HG03521 (cell line): ENCODE data around the gene SPRED3.
A peak's percentile ranks its signal among the peaks of the same experiment; 100 is the strongest.

Source experiments
- ATAC-seq: cut with Tn5 transposase; IDR thresholded peaks from one replicate; pipeline ENCODE4 v1.9.1; 2021; ENCODE audit warnings: mild to moderate bottlenecking, moderate library complexity; ENCODE audit not compliant: unreplicated experiment

The SPRED3 gene

GRCh38 chr19:38370299-38370698 is 18.2 kb upstream of the SPRED3 start:
- no peak for ATAC-seq

- no peak for ATAC-seq
Observed at GRCh38 chr19:38371081-38371480, 17.4 kb upstream of the SPRED3 start.

DNA sequence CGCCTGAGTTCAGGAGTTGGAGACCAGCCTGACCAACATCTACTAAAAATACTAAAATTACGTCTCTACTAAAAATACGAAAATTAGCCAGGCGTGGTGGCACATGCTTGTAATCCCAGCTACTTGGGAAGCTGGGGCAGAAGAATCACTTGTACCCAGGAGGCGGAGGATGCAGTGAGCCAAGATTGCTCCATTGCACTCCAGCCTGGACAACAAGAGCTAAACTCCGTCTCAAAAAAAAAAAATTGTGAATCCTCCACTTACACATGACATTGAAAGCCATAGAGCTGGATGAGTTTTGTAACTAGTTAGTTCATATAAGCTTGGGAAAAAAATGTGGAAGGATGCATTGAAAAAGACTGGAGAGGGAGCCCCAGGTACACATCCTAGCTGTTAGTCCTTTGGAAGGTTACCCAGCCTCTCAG is 14.6 kb upstream of the SPRED3 start:
- ATAC-seq = no peak

- ATAC-seq = peak; percentile 96
Observed at GRCh38 chr19:38374332-38375097, 14.0 kb upstream of the SPRED3 start, which contains the start of gene PSMD8. Gene PSMD8, plus strand, starts transcription at chr19:38374571. Its CDS starts 31 bp downstream, at chr19:38374602.

GRCh38 chr19:38375098-38375493 is 13.4 kb upstream of the SPRED3 start:
- ATAC-seq = no peak

- no peak for ATAC-seq
Observed at GRCh38 chr19:38375748-38376147, 12.7 kb upstream of the SPRED3 start.

DNA sequence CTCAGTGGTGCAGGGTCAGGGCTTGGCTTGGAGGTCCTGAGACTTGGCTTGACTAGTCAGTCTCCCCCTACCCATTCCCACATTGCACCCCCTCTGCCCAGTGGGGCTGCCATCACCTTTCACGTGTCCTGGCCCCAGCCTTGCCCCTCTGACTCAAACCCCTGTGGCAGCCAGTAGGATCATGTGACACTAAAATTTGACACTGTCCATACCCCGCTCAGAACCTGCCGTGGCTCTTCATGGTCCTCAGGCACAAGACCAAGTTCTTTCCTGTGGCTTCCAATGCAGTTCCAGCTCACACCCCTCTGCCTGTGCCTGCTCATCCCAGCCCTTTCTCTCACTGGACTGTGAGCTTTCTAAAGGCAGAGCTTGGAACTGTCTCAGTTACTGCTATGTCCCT is 11.9 kb upstream of the SPRED3 start:
- ATAC-seq = no peak

DNA sequence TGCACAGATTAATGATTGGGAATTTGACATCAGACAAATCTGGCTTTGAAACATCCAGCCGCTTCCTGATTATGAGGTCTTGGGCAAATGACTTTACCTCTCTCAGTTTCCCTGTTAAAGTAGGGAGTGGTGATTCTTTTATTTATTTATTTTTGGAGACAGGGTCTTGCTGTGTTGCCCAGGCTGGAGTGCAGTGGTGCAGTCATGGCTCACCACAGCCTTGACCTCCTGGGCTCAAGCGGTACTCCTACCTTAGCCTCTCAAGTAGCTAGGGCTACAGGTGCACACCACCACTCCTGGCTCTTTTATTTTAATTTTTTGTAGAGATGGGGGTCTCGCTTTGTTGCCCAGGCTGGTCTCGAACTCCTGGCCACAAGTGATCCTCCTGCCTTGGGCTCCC is 11.4 kb upstream of the SPRED3 start:
- ATAC-seq = no peak

DNA sequence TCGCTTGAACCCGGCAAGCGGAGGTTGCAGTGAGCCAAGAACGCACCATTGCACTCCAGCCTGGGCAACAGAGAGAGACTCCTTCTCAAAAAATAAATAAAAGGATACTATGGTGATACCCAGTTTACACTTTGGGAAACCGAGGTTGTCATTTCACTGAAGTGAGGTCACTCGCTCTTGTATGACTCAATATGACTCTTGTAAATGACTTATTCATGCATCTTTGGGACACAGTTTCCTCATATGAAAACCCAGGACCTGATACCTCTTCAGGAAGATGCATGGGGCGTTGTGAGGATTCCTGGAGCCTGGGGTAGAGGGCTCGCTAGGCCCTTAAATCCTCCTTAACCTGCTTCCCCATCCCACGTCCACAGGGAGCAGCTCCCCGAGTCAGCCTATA is 9.6 kb upstream of the SPRED3 start:
- ATAC-seq = no peak

DNA sequence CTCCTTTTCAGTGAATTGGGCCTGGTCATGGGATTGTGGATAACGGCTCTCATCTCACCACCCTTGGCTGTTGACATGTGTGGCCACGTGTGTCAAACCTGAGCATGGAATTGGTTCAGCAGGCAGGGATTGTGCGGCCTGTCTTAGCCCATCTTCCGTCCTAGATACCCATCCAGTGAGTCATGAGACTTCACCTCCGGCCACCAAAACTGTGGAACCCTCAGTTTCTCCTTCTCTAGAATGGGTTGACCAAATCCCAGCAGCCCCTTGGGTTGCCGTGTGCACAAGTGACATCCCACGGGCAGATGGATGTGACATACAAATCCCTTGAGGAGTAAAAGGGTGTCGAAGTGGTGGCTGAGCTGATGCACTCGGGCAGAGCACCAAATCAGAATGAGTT is 7.4 kb upstream of the SPRED3 start:
- ATAC-seq = no peak

- ATAC-seq = no peak
Observed at GRCh38 chr19:38383184-38383583, 5.3 kb upstream of the SPRED3 start.

GRCh38 chr19:38383743-38384142 is 4.8 kb upstream of the SPRED3 start:
- no peak for ATAC-seq

GRCh38 chr19:38384209-38385027 is 4.1 kb upstream of the SPRED3 start:
- no peak for ATAC-seq

- no peak for ATAC-seq
Observed at GRCh38 chr19:38385057-38385803, 3.3 kb upstream of the SPRED3 start.

GRCh38 chr19:38385804-38386257 is 2.7 kb upstream of the SPRED3 start:
- ATAC-seq = no peak

- ATAC-seq = no peak
Observed at GRCh38 chr19:38386300-38386970, 2.1 kb upstream of the SPRED3 start.

GRCh38 chr19:38386971-38387549 is 1.4 kb upstream of the SPRED3 start:
- ATAC-seq = no peak

DNA sequence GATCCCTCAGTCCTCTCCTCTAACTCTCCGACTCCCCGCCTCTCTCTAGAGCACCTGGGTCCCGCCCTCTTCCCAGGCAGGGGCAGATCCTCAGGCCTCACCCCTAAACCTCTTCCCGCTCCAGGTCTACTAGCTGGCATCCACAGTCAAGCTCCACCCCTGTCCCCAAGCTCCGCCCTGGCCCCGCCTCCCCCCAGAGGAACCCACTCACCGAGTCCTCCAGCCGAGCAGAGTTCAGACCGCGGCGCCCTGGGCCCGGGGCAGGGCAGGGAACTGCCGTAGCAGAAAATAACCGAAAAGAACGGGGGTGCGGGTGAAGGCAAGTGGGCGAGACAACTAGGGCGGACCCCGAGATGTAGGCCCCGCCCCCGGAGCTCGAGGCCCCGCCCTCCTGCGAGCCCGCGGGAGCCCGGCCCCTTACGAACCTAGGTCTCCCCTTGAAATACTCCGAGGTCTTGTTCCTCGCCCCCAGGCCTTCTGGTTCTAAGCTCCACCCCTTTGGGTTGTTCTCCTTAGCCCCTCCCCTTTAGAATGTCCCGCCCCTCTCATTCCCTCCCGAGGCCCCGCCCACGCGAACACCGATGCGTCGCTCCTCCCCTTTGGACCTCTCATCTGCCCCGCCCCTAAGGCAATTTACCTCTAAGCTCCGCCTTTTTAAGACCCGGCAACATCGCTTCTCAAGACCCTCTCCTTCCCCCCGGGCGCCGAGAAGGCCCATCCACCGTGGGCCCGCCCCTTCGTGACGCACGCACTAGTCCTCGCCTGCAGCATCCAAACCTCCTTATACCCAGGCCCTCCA is 748 bp upstream of the SPRED3 start, which contains the start of gene GGN:
Gene GGN, minus strand, starts transcription at position 485 of the 799 bp plus-strand sequence. CDS start 773 bp downstream, outside the sequence.
- no peak for ATAC-seq
